A673 (cell line): ENCODE data around the gene DCLK2.

ENCODE experiments used
- CTCF ChIP-seq: fragments of 300-800, 200-600 bp; sonication (generic); conservative IDR thresholded peaks from 2 replicates; pipeline ENCODE4 v1.5.1; 2017; ENCODE audit warnings: low read depth, mild to moderate bottlenecking, antibody characterized with exemption, low read length, moderate library complexity, mixed read lengths
- EZH2 ChIP-seq: fragments of 200-600 bp; sonication (generic); IDR thresholded peaks from 2 replicates; pipeline ENCODE4 v1.6.1; 2017; ENCODE audit warnings: borderline replicate concordance, low read depth, mild to moderate bottlenecking, mixed read lengths, antibody characterized with exemption, low read length; ENCODE audit not compliant: poor library complexity, severe bottlenecking

- TF ChIP-seq CTCF (no peak), EZH2 (no peak)
Observed at GRCh38 chr4:150082241-150082640, 4.0 kb downstream of the DCLK2 start.
